GF-D8 (cell line): ENCODE results near the gene ADAM8.
"Not testable (repeated sequence)": the region's sequence is repeated elsewhere in the genome, so short reads cannot be mapped to it uniquely, and the experiment has no call there.

Source experiments
- DNase-seq: peaks from one replicate; lab custom pipeline; 2025; lab: John Stamatoyannopoulos, UW

Gene ADAM8

DNA sequence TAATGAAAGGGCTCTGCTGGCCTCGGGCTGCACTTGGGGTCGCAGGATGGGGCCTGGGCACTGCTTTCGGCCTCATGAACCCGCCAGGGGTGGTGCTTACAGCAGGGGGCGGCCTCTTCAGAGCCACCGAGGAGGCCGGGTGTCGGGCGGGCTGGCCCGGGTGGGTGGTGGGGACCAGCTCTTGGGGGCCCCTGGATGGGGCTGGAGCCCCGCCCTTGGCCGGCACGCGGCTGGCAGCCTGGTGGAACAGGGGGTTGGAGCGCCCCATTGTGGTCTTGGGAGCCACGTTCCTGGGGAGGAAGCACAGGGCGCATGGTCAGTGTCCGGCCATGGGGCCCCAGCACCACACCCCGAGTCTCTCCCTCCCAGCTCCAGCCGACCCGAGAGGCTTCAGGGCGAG is 8.8 kb downstream of the ADAM8 start:
- no peak for DNase-seq

DNA sequence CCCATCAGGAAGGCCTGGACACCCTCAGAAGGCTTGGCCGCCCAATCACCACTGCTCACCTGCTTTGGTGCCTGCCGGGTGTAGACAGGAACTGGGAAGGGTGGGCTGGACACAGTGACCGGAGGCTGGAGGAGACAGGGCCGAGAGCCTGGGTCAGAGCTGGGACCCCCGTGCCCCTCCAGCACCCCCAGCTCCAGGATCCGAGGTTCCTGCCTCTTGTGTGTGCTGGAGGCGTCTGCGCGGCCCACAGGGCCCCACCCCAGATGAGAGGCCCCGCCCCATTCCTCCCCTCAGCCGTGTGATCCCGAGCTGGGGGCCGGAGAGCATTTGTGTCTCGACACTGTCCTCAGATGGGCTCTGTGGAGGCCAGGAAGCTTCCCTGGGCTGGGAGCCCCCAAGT is 9.4 kb downstream of the ADAM8 start:
- no peak for DNase-seq

DNA sequence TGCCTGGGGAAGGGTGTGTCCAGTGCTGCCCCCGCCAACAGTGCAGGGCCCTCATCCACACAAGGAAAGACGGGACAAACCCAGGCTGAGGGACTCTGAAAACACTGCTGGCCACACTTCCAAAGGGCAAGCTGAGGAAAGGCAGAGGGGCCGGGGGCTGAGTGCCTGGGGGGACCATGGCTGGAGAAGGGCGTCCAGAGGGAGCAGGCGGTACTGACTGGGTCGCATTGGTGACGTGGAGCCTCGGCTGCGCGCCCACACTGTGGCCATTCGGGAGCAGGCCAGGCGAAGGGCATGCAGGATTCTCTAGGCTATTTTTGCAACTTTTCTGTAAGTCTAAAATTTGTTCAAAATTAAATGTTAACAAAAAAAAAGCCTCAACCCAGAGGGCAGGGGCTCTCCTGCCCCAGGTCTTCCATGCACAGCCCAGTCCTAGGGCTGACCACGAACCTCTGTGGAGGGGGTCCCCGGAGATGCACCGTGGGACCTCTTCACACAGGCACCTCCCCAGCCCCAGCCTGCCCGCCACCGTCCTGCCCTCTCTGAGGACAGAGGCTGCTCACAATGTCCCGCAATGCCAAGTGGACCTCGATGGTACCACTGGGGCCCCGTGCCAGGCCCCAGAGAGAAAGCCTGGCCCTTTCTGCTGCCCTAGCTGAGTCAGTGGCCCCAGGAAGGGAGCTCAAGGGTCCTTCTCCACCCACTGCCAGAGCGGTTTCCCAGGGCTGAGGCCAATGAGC is 10.4 kb downstream of the ADAM8 start:
- DNase-seq: no peak

DNA sequence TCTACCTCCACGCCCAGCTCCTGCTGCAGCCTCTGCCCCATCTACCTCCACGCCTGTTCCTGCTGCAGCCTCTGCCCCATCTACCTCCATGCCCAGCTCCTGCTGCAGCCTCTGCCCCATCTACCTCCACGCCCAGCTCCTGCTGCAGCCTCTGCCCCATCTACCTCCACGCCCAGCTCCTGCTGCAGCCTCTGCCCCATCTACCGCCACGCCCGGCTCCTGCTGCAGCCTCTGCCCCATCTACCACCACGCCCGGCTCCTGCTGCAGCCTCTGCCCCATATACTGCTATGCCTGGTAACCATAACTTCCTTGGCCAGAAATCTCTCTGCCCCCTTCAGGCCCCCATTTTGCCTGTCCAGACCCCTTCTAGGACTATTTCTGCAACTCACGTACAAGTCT is 11.6 kb downstream of the ADAM8 start:
- not testable (repeated sequence) for DNase-seq

DNA sequence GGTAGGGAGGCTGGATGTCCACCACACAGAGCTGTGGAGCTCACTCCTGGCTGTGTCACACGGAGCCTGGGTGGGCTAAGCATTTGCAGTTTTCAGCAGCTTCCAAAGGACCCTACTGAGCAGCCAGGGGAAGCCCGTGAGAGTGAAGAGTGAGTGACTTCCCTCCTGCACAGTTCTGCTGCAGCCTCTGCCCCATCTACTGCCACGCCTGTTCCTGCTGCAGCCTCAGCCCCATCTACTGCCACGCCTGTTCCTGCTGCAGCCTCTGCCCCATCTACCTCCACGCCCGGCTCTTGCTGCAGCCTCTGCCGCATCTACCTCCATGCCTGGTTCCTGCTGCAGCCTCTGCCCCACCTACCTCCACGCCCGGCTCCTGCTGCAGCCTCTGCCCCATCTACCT is 12.2 kb downstream of the ADAM8 start:
- no peak for DNase-seq

DNA sequence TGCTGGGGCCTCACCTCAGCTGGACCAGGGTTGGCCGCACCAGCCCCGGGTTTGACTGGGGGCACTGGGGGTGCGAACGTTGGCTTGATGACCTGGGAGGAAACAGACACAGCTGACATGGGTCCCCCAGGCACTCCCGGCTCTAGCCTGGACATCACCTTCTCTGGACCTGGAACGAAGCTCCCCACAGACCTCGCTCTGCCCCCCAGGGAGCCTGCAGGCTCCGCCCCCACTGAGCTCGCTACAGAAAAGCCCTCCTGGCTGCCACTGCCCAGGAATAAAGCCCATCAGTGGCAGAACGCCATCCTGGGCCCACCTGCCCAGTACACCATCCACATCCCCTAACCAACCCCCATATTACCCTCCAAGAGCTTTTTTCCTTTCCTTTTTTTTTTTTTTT is 13.0 kb downstream of the ADAM8 start:
- DNase-seq: no peak

DNA sequence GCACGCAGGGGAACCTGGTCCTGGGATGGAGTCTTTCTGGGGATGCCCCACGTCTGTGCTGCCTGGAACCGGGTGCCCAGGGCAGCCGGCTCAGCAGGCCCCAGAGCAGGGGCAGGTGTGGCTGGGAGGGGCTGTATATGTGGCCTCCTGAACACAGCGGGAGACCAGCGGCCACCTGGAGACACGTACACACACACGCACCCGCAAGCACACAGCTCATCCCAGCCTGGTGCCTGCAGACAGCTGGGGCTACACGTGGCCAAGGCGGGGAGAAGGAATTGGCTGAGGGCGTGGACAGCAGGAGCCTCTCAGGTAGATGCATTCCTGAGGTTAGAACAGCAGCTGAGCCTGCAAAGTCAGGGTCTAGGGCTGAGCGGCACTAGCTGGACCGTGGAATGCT is 14.0 kb downstream of the ADAM8 start:
- DNase-seq: no peak

DNA sequence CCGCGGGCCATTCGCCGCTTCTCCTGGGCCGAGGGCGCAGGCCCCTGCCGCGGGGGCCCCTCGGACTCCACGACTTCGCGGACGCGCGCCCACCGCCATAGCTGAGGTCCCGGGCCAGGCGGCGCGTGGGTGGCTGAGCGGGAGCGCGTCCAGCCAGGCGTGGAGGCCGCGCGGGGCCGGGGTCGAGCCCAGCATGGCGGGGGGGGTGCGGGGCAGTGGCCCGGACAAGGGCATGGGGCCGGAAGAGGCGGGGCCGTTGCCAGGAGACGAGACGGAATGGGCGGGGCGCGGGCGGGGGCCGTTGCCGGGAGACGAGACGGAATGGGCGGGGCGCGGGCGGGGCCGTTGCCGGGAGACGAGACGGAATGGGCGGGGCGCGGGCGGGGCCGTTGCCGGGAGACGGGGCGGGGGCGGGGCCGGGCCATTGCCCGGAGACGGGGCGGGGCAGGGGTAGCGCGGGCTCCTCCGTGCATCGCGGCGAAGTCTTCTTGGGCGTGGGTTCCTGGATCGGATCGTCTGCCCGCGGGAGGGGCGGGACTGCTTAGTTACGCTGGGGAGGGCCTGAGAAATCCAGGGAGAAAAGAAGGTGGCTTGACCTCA is 14.8 kb downstream of the ADAM8 start:
- no peak for DNase-seq

DNA sequence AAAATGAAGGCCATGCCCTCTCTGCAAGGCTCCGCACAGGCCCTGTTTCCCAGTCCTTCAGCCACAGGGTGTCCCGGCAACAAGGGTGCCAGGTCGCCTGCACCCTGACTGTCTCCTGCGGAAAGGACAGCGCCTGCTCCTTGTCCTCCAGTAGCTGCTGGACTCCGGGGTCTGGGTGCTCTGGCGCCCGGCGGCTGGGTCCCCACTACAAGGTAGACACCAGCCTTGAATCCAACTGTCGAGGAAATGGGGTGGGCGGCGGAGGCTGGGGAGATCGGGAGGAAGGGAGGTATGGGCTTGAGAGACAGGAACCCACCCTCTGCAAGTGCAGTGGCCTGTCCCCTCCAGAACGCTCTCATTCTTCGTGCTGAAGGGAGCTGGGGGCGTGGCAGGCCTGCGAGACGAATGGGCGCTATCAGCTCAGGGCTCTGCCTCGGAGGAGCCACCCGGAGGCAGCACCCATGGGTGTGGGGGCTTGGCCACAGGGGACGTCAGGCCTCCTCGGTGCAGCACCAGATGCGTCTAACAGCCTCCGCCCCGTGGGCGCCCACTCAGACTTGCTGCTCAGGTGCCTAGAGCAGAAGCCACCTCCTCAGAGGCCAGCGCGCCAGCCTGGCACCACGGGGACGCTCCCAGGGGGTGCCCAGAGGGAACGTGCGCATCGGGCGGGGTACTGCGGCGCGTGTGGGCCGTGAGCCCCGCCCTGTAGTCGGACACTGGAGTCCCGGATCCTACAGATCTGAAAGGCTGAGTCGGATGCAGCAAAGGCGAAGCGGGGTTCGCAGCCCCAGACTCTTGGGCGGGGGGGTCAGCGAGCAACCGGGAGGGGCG is 15.6 kb downstream of the ADAM8 start:
- DNase-seq: peak; percentile 46

DNA sequence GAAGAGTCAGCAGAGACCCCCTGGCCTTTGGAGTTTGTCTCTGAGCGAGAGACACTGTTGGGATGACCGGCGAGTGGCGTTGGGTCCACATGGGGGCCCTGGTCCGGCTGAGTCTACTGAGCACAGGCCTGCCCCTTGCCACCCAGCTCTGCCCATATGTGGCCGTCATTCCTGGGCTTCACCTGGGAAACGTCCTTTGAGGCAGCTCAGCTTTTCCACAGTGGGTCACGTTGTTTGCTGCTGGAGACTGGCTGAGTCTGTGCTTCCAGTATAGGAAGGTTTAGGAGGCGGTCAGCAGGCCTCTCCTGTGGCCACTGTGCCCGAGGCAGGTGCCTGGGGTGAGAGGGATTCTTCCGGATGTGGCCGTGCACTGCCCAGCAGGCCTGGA is 17.1 kb downstream of the ADAM8 start:
- DNase-seq: no peak

DNA sequence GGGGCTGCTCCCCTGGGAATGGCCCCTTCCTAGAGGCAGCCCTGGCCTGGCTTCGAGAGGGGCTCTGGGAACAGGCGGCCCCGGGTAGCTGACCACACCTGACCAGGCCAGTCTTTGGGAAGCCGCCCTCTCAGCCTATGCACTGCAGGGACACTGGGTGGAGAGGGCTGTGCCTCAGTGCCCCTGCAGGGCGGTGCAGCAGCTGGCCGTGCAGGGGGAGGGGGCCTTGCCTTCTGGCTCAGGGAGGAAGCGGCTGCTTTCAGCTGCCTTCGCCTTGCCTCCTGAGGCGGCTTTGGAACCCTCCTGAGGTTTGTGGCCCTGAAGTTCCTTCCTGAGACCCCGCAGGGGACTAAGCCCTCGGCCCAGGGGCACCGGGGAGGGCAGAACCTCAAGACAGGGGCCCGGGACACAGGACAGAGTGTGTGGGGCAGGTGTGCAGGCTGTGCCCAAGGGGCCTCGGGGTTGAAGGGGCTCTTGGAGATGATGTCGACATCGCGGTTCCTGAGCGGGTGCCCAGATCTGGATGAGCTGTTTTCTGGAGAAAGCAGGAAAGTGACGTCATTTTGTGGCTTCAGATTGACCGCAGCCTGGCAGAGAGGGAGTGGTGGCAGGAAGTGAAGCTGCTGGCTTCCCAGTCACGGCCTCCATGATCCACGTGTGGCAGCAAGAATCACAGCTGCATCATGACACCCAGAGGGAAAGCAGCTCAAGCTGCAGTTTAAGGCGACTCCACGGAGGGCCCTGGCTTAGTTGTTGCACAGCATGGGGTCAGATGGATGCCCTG is 17.7 kb downstream of the ADAM8 start:
- peak; percentile 97 for DNase-seq

DNA sequence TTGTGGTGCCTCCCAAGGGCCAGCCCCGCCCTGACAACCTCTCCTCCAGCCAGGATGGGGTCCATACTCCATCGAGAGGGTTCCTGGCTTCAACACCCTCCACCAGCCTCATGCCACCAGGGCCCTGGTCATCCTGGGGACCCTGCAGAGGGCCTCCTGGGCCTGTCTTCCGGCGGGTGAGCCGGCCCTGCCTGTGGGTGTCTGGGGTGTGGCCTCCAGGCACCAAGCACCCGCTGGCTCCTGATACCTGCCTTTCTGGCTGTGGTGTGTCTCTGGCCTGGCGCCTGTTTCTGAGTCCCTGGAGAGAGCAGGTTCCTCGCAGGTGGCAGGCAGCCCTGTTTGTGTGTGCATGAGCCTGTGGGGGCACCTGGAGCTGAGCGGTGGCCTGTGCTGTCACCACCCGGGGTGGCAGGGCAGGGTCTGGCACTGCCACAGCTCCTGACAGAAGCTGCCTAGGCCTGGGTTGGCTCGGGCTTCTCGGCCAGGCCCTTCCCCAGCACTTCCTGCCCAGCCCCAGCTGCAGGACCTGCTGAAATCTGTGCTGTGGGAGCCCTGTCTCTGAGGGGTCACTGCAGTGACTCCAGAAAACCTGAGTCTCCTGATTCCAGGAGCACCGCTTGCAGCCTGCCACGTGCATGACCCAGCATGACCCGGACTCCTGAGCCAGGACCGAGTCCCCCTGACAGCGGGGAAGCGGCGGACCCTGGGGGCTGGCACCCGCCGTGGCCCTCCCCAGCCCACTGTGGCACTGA is 18.4 kb downstream of the ADAM8 start:
- peak; percentile 22 for DNase-seq

DNA sequence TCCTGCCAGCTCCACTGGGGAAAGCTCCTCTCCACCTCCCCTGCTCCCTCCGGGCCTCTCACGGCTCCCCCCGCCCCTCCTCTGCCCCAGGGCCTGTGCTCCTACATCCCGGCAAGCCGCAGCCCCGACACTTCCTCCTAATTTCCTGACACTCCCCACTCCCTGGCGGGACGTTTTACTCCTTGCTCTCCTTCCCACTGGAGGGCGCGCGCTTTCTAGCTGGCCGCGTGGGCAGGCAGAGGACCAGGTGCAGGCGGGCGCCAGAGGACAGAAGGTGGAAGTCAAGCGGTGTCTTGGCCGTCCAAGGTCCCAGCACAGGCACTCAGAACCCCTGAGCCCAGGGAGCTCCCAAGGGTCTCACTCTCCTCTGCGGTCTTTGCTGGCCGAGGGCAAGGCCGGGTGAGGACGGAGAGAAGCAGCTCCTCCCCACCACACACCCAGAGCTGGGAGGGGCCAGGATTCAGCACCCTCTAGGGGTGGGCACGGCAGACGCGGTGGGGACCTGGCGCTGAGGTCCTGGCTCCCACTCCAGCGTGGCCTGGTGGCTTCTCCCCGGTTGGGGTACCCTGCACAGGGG is 19.1 kb downstream of the ADAM8 start:
- DNase-seq: peak; percentile 75

DNA sequence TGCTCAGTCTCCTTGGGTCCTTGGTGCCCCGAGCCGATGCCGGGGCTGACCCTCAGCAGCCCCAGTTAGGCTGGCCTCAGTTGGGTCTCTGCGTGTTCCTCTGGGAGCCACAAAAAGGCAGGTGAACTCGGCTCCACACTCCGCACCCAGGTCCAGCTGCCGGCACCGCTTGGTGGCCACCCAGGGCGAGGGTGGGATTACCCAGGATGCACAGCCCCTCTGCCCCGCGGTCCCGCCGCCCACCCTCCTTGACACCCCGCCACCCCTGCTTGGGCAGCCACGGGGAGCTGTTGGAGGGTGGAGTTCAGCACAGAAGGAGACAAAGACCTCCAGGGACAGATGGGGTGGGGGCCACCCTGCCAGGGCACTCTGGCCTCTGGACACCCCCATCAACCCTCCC is 21.3 kb downstream of the ADAM8 start:
- DNase-seq: no peak

DNA sequence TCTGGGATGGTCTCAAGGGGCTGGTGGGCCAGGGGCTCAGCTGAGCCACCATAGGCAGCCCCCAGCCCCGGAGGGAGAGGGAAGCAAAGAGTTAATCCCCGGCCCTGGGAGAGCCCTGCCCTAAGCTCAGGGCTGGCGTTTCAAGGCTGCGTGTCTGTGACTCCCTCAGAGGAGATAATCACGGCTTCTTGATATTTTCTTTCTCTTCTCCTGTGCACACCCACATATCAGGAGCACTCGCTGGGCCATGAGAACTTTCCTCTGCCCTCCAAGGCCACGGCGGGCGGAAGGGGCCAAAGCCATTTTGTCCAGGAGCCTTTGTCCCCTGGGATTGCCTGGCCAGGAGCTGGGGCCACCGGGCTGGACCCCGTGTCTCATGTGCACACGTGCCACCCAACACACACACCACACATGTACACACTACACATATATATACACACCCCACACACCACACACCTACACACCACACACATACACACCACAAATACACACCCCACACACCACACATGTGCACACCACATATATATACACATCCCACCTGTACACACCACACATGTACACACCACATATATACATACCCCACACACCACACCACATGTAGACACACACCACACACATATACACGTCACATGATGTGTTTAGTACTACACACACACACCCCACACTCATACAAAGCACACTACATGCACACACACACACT is 22.1 kb downstream of the ADAM8 start:
- DNase-seq: no peak

DNA sequence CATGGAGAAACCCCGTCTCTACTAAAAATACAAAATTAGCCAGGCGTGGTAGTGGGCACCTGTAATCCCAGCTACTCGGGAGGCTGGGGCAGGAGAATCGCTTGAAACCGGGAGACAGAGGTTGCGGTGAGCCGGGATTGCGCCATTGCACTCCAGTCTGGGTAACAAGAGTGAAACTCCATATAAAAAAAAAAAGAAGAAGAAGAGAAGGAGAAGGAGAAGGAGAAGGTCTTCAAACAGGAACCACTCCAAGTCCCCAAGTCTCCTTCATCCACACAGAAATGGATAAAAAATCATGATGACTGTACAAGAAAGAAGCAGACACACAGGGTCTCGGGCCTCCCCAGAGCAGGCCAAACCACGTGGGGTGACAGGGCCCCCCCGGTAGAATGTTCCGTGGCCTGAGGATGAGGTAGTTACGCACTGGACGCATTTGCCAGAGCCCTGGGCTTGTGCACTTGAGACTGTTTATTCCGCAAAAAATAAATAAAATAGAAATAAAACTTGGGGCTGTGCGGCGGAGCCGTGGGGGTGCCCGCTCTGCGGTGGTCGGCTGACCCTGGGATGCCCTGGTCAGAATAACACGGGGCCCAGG is 23.2 kb downstream of the ADAM8 start:
- DNase-seq: no peak

DNA sequence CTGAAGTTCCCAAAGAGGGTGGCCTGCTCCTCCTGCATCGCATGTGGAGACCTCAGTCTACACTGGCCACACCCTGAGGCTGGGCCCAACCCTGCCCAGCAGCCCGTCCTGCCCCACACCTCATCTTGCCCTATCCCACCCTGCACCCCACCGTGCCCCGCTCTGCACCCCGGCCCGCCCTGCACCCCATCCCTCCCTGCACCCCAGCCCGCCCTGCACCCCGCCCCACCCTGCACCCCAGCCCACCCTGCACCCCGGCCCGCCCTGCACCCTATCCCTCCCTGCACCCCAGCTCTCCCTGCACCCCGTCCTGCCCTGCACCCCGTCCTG is 24.5 kb downstream of the ADAM8 start:
- DNase-seq: no peak

DNA sequence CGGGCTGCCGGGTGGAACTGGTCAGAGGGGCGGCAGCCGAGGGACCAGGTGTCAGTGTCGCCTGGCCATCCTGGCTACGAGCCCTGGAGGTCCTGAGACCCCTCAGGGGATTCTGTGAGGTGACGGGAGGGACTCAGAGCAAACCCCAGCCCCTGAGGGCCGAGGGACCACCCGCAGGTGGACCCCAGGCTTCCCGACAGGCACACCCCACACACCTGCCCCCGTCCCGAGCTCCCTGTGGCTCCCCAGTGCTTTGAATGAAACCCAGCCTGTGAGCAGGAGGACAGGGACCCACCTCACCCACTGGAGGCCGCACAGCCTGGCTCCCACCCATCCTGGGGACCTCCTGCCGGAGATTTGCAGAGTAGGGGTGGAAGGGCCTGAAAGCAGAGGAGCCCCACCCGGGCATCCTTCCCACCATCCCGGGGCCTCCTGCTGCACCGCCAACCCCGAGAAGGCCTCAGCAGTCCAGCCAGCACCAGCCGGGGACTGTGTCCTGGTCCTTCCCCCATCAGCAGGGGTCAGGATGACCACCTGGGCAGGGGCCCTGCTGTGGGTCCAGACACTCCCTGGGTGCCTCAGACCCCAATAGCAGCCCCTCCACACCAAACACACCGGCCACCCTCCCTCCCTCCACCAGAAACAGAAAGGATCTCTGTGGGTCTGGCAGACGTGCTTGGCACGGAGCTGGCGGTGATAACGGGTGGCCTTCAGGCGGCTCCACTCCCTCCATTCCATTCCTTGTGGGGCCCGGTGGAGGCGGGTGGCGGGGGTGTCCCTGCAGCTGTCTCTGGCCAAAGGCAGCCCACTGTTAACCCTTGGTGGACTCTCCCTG is 25.1 kb downstream of the ADAM8 start:
- no peak for DNase-seq

DNA sequence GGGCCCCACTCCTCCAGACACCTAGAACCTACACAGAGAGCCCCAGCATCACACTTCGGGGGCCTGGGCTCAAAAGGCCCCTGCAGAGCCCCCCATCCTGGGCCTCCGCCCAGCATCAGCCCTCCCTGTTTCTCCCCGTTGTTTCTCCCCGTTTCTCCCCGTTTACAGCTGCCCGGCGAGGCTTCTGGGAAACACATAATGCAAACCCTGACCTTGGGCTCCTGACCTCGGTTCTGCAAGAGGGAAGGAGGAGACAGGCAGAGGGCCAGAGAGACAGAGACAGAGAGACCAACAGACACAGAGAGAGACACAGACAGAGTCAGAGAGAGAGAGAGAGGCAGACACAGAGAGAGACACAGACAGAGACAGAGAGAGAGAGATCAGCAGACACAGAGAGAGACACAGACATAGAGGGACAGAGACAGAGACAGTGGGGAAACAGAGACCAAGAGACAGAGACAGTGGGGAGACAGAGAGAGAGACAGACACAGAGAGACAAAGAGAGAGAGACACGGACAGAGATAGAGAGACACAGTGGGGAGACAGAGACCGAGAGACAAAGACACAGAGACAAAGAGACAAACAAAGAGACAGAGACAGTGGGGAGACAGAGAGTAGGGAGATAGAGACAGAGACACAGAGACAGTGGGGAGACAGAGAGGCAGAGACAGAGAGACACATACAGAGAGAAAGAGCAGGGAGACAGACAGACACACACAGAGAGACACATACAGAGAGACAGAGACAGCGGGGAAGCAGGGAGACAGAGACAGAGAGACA is 26.5 kb downstream of the ADAM8 start:
- DNase-seq: no peak
